Endothelial cell of umbilical vein (primary cell): Measurements from ENCODE around the gene DIP2A.

Experiments
- CTCF ChIP-seq, 2 donors: IDR thresholded peaks; 1 replicate in 1 of 2; 2 replicates in 1 of 2; pipeline ENCODE4 v1.5.1; 2011; ENCODE audit warnings: low read length in 2 of 2, mild to moderate bottlenecking in 2 of 2, moderate library complexity in 2 of 2, control low read depth in 1 of 2, inconsistent platforms in 1 of 2, low read depth in 1 of 2; ENCODE audit not compliant: insufficient read depth in 1 of 2; ENCODE audit errors: extremely low read depth in 1 of 2
- EZH2 ChIP-seq: IDR thresholded peaks from 2 replicates; pipeline ENCODE4 v1.6.1; 2012; ENCODE audit warnings: borderline replicate concordance, low read depth, mild to moderate bottlenecking, moderate library complexity, low read length, inconsistent platforms; ENCODE audit not compliant: severe bottlenecking
- JUN ChIP-seq: IDR thresholded peaks from 2 replicates; pipeline ENCODE4 v1.6.1; 2011; ENCODE audit warnings: borderline replicate concordance, low read depth; ENCODE audit not compliant: insufficient read length, insufficient read depth
- POLR2A ChIP-seq: IDR thresholded peaks from 2 replicates; pipeline ENCODE4 v1.6.1; 2012; ENCODE audit warnings: low read depth, mild to moderate bottlenecking, control low read depth, low read length
- TF ChIP-seq, protein P1 (sequence below): IDR thresholded peaks from 2 replicates; pipeline ENCODE4 v1.6.1; 2011; ENCODE audit not compliant: insufficient read depth, insufficient read length

GRCh38 chr21:46425571-46425970 is 33.1 kb upstream of the DIP2A start:
- TF ChIP-seq POLR2A (no peak), JUN (no peak), CTCF (IDR thresholded peaks at IDR 0.05; ENCODE audit: extremely low read depth in 1 of 2, insufficient read depth in 1 of 2, low read depth in 1 of 2, low read length in 2 of 2) (no peak), EZH2 (no peak)
- TF ChIP-seq, protein P1, sequence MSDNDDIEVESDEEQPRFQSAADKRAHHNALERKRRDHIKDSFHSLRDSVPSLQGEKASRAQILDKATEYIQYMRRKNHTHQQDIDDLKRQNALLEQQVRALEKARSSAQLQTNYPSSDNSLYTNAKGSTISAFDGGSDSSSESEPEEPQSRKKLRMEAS, result no peak
